Heart left ventricle (tissue), 16 donors: ENCODE measurements around the gene KRI1. TPM values are rescaled to one million over a fixed set of nuclear protein-coding genes. Genes with fewer than 3 reads are reported as not detected.
A peak's percentile ranks its signal among the peaks of the same experiment; 100 is the strongest.

Experiments
- ATAC-seq, 4 donors: fragments of 200-7000 bp; cut with Tn5 transposase; one replicate each; pipeline ENCODE4 v1.9.1; 2020 to 2022; ENCODE audit warnings: moderate library complexity in 4 of 4, mild to moderate bottlenecking in 3 of 4, moderate number of reproducible peaks in 1 of 4
- DNase-seq, 5 donors: peaks; one replicate each; pipeline ENCODE4 v3.0.0-alpha.2; 2020
- H3K27ac ChIP-seq, 12 donors: fragments of 200-600 bp; sonication (generic) in 4 of 12; one replicate each; pipeline versions ENCODE4 v1.5.0 to v1.8.0; 2016 to 2022; ENCODE audit warnings: mild to moderate bottlenecking in 2 of 12
- H3K27me3 ChIP-seq, 9 donors: fragments of 200-600 bp; sonication (generic) in 2 of 9; one replicate each; pipeline versions ENCODE4 v1.5.1 to v1.8.0; 2016 to 2022; ENCODE audit warnings: mild to moderate bottlenecking in 3 of 9
- H3K36me3 ChIP-seq, 9 donors: fragments of 200-600 bp; sonication (generic) in 2 of 9; one replicate each; pipeline versions ENCODE4 v1.5.0 to v1.8.0; 2018 to 2022; ENCODE audit warnings: mild to moderate bottlenecking in 2 of 9
- H3K4me1 ChIP-seq, 12 donors: fragments of 200-600 bp; sonication (generic) in 4 of 12; one replicate each; pipeline versions ENCODE4 v1.5.0 to v1.8.0; 2016 to 2022; ENCODE audit warnings: mild to moderate bottlenecking in 3 of 12
- H3K4me3 ChIP-seq, 12 donors: fragments of 200-600 bp; sonication (generic) in 4 of 12; one replicate each; pipeline versions ENCODE4 v1.5.0 to v1.8.0; 2017 to 2022; ENCODE audit warnings: mild to moderate bottlenecking in 9 of 12, moderate library complexity in 4 of 12
- H3K9me3 ChIP-seq, 12 donors: fragments of 200-600 bp; sonication (generic) in 4 of 12; one replicate each; pipeline versions ENCODE4 v1.5.0 to v1.8.0; 2016 to 2022; ENCODE audit warnings: mild to moderate bottlenecking in 1 of 12
- CTCF ChIP-seq, 12 donors: fragments of 200-600 bp; sonication (generic) in 4 of 12; IDR thresholded peaks; one replicate each; pipeline versions ENCODE4 v1.5.0 to v1.8.0; 2018 to 2022; ENCODE audit warnings: antibody characterized with exemption in 12 of 12, mild to moderate bottlenecking in 5 of 12
- POLR2A ChIP-seq, 2 donors: fragments of 450-650 bp; IDR thresholded peaks; one replicate each; pipeline ENCODE4 v1.6.1; 2017; ENCODE audit warnings: antibody characterized with exemption in 2 of 2, mild to moderate bottlenecking in 2 of 2, moderate library complexity in 2 of 2
- WGBS, 4 donors: extraction: QIAGEN DNeasy Blood & Tissue Kit in 2 of 4; methylation state at CpG; one replicate each; pipeline versions ENCODE4 v1.1.5 to v1.1.7; 2013 to 2018; 5-methylcytosine and 5-hydroxymethylcytosine counted together
- intact Hi-C, 10 donors: fragments of 100-400 bp; cut with DNase I; formaldehyde crosslinking; loops; one replicate each; pipeline versions ENCODE4 v1.11.1 to v1.14.2; 2022
- polyA plus RNA-seq, 2 donors: library from polyadenylated mRNA; stranded (reverse); fragments of 200-250 nt; gene quantifications; one replicate each; pipeline ENCODE4 v1.2.3, GENCODE V29; 2013
- total RNA-seq, 9 donors: library from RNA; depleted of rRNA in 2 of 9; stranded (reverse); fragments of >200 nt in 2 of 9; fragmentation: NEBNext Ultra II Directional in 3 of 9; extraction: Animal tissue kit (Norgen Biotek cat#: 25700) in 3 of 9; gene quantifications; one replicate each; pipeline versions ENCODE4 v1.1.0 to v1.2.4, GENCODE V29; 2016 to 2023
- donor health status: ischemic (EF 13 %, LVEDD 7.1; RV severe dilation, severe dysfunction).
- donor health status: healthy with polysubstance abuse.
- donor health status: DM: no; HTN: yes; CAD: no.
- donor health status: DM: no; HTN: no; CAD: no.
- donor health status: ischemic (EF 25% LVEDD 6.9; RV normal size, moderate dysfunction).
- donor health status: ischemic (EF 25% LVEDD 5.7; RV mildly dilated, moderate dysfunction).
- donor health status: healthy.
- donor health status: DM: yes; HTN: yes; CAD: no.
- donor health status: ischemic (EF 35%, LVEDD 5.7; RV mildly dilated, moderate dysfunction).
- donor health status: nonischemic (EF 11% LVEDD 7.7; RV severe dilation, severe dysfunction).
- donor health status: DM: yes; HTN: yes; CAD: no.
- donor health status: PGD.
- donor health status: ischemic (EF 29% LVEDD 5.4; RV normal size, mild dysfunction).
- donor health status: nonischemic (EF 23%, LVEDD 6.1; RV moderate dilation, normal function).

KRI1 gene
- total and polyA plus RNA-seq, 11 donors, result 6.7 to 15.0 (median 10.4) TPM

- Histone ChIP-seq H3K4me3 (peak overlapping the region in 9 of 12 donors; percentile 12 to 100 (median 100)), H3K4me1 (peaks cover 0 to 36% (median 22%) of the 10 kb centered on the region in 12 donors), H3K9me3 (peaks cover 0 to 4% (median 0%) of the 10 kb centered on the region in 12 donors), H3K27me3 (no peaks in the 10 kb centered on the region), H3K27ac (peak overlapping the region; percentile 91 to 99 (median 97)), H3K36me3 (no peaks in the 10 kb centered on the region)
- TF ChIP-seq POLR2A (IDR thresholded peaks at IDR 0.05) (no peak), CTCF (IDR thresholded peaks at IDR 0.05) (no peak)
- WGBS, 4 donors, result 59 to 74% (median 65%) methylated on average over 8 to 9 of the region's 9 CpGs
- ATAC-seq, result peak in 3 of 4 donors; percentile 6 to 40 (median 12)
- peak in 4 of 5 donors; percentile 37 to 70 (median 52) for DNase-seq
- intact Hi-C loops, result loop anchor here in 1 of 10 donors (5.0 kb wide), 1 partner anchor 38 kb away; no protein-coding TSS in a partner anchor
These were observed 38.7 kb upstream of the KRI1 start for GRCh38 chr19:10604460-10604980.

DNA sequence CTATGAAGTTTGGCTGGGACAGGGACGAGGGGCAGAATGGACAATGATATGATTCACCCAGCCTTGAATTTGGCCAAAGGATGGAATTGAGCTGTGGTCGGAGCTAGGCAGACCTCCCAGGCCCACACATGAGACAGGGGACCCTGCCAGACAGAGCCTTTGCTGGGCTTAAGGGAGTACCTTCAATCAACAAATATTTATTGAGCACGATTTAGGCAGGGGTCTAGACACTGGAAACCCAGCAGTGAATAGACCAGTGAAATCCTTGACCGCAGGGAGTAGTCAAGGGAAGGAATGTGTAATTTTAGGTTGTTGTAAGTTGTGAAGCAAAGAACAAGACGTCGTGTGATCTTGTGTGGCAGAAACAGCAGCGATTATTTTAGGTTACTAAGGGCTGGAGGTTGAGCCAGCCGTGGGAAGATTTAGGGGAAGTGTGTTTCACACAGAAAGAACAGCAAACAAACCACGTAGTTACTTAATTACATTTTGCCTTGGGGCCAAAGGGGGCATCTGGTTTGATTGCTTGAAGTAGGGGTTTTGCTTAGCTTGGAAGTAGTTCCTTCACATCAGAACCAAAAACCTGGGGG lies 38.2 kb upstream of the KRI1 start:
- Histone ChIP-seq H3K9me3 (peaks cover 0 to 4% (median 0%) of the 10 kb centered on the region in 12 donors), H3K36me3 (no peaks in the 10 kb centered on the region), H3K27me3 (no peaks in the 10 kb centered on the region), H3K4me1 (peaks cover 0 to 36% (median 22%) of the 10 kb centered on the region in 12 donors), H3K27ac (peak overlapping the region; percentile 91 to 99 (median 97)), H3K4me3 (peak overlapping the region in 11 of 12 donors; percentile 88 to 100 (median 100))
- ATAC-seq, result peak in 2 of 4 donors; percentile 19 to 22
- no peak for DNase-seq
- TF ChIP-seq CTCF (IDR thresholded peaks at IDR 0.05), result no peak
- no peak for TF ChIP-seq POLR2A (IDR thresholded peaks at IDR 0.05)
- intact Hi-C loops, result loop anchor here in 1 of 10 donors (5.0 kb wide), 1 partner anchor 38 kb away; no protein-coding TSS in a partner anchor
- 33 to 35% (median 33%) methylated on average over 8 to 9 of the region's 9 CpGs for WGBS, 4 donors

DNA sequence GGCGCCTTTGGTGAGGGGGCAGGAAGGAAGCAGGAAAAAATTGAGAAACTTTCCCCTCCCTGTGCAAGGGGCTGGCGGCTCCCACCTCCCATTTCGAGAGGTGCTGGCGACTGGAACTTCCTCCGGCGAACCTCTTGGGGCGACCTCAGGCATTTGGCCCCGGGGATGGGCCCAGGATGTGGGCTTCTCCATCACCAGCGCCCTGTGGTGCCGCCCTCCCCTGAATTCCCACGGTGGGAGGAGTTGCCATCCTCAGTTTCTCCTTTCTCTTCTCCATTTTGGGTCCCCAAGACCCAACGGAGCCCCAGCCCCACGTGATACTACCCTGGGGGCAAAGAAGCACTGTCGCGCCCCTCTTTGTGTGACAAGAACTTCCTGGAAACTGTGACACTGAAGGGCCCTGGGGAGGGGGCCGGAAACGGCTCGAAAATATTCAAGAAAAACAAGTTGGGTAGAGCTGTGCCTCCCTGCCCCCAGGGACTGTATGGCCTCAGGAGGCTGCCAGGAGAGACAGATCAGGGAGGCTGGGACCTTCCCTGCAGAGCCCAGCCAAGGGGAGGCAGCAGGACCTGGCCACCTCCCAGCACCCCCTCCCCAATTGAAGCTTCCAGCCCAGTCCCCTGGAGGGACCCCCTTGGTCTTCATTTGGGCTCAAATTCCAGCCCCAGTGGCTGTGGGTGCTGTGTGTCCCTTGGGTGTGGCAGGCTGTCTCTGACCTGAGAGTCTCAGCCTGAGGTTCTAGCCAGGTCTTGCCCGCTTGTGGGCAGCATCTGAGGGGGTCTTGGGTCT lies 37.5 kb upstream of the KRI1 start:
- Histone ChIP-seq H3K4me3 (peak overlapping the region; percentile 88 to 100 (median 100)), H3K36me3 (no peaks in the 10 kb centered on the region), H3K27ac (peak overlapping the region; percentile 91 to 99 (median 97)), H3K27me3 (no peaks in the 10 kb centered on the region), H3K9me3 (peaks cover 0 to 4% (median 0%) of the 10 kb centered on the region in 12 donors), H3K4me1 (peaks cover 0 to 36% (median 22%) of the 10 kb centered on the region in 12 donors)
- peak in 1 of 12 donors; percentile 7 for TF ChIP-seq CTCF (IDR thresholded peaks at IDR 0.05)
- TF ChIP-seq POLR2A (IDR thresholded peaks at IDR 0.05), result no peak
- intact Hi-C loops, result loop anchor here in 1 of 10 donors (5.0 kb wide), 1 partner anchor 39 kb away; no protein-coding TSS in a partner anchor
- peak; percentile 13 to 66 (median 30) for ATAC-seq
- DNase-seq, result peak; percentile 56 to 73 (median 67)
- WGBS, 4 donors, result 8 to 11% (median 9%) methylated on average over 14 to 19 of the region's 19 CpGs
